ENCODE data around the gene RYR1.

Gene RYR1

DNA sequence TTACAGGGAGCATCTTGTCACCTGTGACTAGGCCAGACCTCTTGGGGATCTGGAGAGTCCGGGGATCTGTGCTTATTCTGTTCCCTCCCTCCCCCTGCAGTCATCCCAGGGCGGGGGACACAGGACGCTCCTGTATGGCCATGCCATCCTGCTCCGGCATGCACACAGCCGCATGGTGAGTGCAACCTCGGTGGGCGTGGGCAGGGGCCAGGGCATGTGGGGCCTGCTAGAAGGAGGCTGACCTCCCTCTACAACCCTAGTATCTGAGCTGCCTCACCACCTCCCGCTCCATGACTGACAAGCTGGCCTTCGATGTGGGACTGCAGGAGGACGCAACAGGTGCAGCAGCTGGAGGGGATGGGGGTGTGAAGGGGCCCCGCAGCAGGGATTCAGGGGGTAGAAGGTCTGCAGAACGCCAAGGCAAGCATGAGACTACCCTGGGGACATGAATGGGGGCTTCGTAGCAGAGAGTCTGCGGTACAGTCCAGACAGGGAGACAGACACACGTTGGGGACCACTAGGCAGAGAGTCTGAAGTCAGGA, 10.0 kb downstream of the RYR1 start:
- DNase-seq (ENCODE audit: extremely low read depth, low read depth), result no peak
- TF ChIP-seq, protein P1, sequence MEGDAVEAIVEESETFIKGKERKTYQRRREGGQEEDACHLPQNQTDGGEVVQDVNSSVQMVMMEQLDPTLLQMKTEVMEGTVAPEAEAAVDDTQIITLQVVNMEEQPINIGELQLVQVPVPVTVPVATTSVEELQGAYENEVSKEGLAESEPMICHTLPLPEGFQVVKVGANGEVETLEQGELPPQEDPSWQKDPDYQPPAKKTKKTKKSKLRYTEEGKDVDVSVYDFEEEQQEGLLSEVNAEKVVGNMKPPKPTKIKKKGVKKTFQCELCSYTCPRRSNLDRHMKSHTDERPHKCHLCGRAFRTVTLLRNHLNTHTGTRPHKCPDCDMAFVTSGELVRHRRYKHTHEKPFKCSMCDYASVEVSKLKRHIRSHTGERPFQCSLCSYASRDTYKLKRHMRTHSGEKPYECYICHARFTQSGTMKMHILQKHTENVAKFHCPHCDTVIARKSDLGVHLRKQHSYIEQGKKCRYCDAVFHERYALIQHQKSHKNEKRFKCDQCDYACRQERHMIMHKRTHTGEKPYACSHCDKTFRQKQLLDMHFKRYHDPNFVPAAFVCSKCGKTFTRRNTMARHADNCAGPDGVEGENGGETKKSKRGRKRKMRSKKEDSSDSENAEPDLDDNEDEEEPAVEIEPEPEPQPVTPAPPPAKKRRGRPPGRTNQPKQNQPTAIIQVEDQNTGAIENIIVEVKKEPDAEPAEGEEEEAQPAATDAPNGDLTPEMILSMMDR (IDR thresholded peaks at IDR 0.05; ENCODE audit: low read depth, low read length), result no peak

DNA sequence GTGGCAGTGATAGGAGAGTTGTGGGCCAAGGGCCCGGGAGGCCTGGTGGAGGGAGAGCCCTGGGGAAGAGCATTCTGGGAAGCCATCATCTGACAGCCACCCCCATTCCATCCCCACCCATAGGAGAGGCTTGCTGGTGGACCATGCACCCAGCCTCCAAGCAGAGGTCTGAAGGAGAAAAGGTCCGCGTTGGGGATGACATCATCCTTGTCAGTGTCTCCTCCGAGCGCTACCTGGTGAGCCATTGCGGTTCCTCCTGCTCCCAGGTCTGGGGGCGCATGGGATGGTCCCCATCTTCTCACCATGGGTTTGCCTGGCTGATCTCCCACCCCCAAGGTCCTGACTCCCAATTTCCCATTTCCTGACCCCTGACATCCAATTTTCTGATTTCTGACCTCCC, 10.5 kb downstream of the RYR1 start:
- TF ChIP-seq, protein P1 (IDR thresholded peaks at IDR 0.05; ENCODE audit: low read depth, low read length), result no peak
- DNase-seq (ENCODE audit: extremely low read depth, low read depth), result no peak

DNA sequence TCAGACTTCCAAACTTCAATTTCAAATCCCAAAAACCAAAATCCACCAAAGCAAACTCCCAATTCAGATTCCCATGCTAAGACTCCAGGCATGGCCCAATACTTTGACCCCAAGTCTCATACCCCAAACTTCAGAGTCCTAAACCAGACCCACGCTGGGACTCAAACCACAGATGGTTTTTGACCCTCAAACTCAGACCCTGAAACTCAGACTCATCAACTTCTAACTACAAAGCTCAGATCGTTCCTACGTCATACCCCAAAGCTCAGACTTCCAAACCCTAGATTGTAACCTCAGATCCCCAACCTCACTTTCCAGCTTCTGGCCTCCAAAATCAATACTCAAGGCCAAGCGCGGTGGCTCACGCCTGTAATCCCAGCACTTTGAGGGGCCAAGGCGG, 11.9 kb downstream of the RYR1 start:
- TF ChIP-seq, protein P1 (IDR thresholded peaks at IDR 0.05; ENCODE audit: low read depth, low read length), result no peak

DNA sequence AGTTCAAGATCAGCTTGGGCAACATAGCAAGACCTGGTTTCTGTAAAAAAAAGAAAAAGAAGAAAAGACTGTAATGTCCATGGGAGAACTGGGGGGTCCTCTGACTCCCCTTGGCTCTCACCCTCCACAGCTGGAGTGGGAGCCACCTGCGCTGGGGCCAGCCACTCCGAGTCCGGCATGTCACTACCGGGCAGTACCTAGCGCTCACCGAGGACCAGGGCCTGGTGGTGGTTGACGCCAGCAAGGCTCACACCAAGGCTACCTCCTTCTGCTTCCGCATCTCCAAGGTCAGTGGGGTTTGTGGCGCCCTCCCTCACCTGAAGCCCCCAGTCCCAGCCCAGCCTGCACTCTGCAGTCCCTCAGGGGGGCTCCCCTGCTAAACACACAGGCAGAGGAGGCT, 14.7 kb downstream of the RYR1 start:
- no peak for DNase-seq (ENCODE audit: extremely low read depth, low read depth)
- TF ChIP-seq, protein P1 (IDR thresholded peaks at IDR 0.05; ENCODE audit: low read depth, low read length), result no peak

More for the DNA sequence above, 11.9 kb downstream of the RYR1 start:
- no peak for DNase-seq (ENCODE audit: extremely low read depth, low read depth)

DNA sequence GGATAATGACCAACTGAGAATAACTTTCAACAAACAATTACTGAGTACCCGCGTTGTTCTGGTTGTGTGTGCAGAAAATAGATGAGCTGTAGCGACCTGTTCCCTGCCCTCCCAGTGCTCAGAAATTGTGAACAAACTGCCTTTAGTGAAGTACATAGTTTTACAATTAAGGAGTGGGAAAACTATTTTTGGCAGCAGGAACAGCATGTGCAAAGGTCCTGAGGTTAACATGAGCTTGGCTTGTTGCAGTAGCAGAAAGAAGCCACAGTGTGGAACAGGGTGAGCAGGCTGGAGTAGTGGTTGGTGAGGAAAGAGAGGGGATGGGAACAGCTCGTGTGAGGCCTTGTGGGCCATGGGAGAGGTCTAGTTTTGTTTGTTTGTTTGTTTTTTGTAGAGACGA, 16.0 kb downstream of the RYR1 start:
- TF ChIP-seq, protein P1 (IDR thresholded peaks at IDR 0.05; ENCODE audit: low read depth, low read length), result no peak
- no peak for DNase-seq (ENCODE audit: extremely low read depth, low read depth)

DNA sequence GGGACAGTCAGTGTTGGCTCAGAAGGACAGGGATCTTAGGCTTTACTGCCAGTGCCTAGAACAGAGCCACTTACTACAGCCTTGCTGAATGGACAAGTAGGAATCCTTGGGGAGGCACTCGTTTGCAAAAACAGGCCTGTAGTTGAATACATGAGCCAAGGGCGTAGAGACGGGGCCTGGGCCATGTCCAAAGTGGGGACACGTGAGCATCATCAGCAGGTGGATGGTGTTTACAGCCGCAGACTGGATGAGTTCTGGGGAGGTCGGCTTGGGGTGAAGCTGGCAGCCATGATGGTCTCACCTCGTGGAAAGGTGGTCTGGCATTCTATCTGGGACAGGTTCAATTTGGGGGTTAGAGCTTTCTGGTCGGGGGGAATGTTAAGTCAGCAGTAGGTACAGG, 17.5 kb downstream of the RYR1 start:
- TF ChIP-seq, protein P1 (IDR thresholded peaks at IDR 0.05; ENCODE audit: low read depth, low read length), result no peak
- no peak for DNase-seq (ENCODE audit: extremely low read depth, low read depth)

DNA sequence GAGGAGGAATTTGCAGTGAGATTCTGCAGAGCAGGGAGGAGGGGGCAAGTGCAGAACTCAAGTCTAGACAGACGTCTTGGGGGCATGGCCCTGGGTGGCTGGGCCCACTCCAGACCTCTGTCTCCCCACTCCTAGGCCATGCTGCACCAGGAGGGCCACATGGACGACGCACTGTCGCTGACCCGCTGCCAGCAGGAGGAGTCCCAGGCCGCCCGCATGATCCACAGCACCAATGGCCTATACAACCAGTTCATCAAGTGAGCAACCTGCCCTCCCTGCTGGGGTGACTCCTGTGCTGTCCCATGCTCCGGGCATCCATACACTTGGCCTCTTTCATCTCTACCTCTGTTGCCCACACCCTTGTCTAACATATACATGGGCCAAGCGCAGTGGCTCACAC, 18.1 kb downstream of the RYR1 start:
- TF ChIP-seq, protein P1 (IDR thresholded peaks at IDR 0.05; ENCODE audit: low read depth, low read length), result no peak
- no peak for DNase-seq (ENCODE audit: extremely low read depth, low read depth)
